RKO (cell line): Measurements from ENCODE around the gene GAL3ST2.
"Not testable (repeated sequence)": the region's sequence is repeated elsewhere in the genome, so short reads cannot be mapped to it uniquely, and the experiment has no call there.

ENCODE experiments used
- DNase-seq: peaks from one replicate; pipeline ENCODE4 v3.0.0-alpha.2; 2016; ENCODE audit warnings: low spot score

GAL3ST2 gene

DNA sequence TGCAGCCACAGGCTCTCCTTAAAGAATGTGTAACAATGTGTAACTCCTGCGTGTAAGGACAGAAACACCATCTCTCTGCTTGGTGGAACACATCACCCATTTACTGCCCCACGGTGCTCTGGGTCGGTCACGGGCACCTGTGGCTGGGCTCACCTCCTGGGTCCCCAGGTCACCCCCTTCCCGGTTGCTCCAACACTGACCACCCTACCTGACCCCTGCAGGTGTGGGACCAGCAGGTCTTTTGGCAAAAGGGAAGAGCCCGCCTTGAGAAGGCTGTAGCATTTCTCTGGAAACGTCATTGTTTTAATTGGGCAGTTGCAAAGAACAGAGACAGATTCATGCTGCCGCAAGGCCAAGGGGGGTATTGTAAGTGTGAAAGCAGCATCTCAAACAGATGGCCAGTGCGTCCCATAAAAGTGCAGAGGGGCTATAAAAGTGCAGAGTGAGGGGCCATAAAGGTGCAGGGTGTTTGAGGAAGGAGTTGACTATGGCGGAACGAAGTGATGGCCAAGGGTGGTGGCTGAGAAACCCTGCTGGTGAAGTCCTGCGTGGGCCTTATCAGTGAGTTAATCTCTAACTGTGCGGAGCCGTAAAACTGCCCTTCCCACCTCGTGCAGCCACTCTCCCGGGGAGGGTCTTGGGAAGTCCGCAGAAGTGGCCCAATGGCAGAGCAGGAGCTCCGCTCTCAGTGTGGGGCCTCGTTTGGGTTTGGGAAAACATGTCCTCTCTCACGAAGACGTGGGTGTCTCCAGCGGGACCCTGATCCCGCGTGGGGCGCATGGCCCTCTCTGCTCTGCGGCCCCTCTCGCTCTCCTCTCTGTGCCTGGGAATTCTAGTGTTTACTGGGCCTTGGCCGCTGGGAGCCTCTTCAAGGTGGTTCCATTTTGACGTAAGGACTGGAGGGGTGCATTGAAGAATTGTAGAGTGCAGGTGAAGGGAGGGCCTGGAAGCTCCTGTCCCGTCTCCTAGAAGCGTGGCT lies 18.7 kb downstream of the GAL3ST2 start:
- DNase-seq: no peak

DNA sequence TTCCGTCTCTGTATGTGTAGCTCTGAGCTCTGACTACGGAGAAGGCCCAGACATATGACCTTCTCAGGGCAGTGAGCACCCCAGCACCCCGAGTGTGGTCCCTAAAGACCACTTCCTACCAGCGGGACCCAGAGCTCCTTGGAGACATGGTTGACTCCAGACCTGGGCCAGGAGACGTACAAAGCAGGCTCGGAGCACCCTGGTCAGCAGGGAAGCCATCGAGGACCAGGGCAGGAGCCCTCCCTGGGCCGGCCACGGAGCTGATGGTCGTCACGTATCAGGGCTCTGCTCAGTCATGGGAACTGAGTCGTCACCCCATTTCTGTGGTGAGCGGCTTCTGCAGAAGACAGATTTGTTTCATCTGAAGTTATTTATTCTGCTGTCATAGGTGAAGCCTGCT lies 19.6 kb downstream of the GAL3ST2 start:
- no peak for DNase-seq

DNA sequence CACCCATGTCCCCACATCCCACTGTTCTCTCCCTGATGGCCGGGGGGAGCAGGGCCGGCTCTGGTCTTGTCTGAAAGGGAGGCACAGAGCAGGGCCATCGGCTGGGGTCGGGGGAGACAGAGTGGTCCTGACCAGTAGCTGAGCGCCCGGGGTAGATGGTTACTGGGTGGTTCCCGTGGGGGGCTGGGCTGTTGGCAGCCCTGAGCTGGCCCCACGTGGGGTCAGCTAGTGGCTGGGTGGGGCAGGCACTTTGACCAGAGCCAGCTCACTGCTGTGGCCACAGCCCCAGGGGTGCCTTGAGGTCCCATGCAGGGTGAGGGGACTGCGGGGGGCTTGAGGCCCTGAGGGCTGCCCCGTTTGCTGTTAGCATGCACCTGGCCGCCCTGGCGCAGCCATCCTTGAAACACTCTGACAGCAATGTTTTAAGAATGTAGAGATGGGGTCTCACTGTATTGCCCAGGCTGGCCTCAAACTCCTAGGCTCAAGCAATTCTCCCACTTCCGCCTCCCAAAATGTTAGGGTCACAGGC lies 20.1 kb downstream of the GAL3ST2 start:
- DNase-seq: no peak

GRCh38 chr2:241797441-241798080 lies 20.9 kb downstream of the GAL3ST2 start:
- DNase-seq: no peak

DNA sequence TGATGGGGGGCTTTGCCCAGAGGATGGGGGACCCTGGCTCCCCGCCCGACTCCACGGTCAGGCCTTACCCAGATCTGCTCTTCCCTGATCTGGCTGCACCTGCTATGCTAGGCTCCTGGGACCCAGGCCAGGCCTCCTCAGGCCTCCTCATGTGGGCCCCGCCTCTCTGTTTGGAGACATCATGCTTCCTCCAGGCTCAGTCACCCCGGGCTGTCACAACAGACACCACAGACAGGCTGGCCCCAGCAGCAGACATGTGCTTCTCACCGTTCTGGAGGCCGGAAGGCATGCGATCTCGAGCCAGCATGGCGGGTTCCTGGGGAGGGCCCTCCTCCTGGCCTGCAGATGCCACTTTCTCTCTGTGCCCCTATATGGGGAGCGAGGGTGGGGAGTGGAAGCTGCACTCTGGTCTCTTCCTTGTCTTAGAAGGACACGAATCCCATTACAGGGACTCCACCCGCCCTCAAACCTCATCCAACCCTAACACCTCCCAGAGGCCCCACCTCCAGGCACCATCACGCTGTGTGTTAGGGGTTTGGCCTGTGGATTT lies 21.5 kb downstream of the GAL3ST2 start:
- no peak for DNase-seq

- no peak for DNase-seq
These were observed 22.3 kb downstream of the GAL3ST2 start for GRCh38 chr2:241798631-241799521.

DNA sequence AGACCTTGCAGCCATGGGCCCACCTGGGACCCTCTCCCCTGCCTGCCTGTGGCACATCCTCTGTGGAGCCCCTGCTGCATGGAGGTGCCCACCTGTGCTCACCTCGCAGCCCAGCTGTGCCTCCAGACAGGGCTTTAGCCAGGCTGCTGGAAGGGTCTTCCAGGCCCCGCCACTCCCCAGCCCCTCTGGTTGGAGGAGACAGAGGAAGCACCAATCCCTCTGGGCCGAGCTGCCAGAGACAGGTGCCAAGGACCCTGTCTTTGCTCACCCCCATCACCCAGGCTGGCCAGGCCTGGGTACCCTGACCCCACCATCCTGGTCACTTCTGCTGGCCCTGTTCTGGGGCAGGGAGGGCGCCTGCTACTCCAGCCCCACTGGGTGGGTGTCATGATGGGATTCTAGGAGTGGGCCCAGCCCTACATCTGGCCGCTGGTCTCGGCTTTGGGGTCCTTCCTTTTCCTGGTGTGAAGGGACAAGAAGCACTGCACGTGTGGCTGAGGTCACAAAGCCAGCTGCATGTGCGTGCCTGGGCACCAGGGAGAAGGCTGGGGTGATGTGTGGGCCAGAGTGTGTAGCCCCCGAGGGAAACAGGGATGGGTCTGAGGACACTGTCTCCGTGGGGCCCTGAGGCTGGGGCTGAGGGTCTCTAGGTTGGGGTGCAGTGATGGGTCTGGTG lies 23.0 kb downstream of the GAL3ST2 start:
- no peak for DNase-seq

GRCh38 chr2:241800198-241800903 lies 23.7 kb downstream of the GAL3ST2 start:
- DNase-seq: not testable (repeated sequence)

DNA sequence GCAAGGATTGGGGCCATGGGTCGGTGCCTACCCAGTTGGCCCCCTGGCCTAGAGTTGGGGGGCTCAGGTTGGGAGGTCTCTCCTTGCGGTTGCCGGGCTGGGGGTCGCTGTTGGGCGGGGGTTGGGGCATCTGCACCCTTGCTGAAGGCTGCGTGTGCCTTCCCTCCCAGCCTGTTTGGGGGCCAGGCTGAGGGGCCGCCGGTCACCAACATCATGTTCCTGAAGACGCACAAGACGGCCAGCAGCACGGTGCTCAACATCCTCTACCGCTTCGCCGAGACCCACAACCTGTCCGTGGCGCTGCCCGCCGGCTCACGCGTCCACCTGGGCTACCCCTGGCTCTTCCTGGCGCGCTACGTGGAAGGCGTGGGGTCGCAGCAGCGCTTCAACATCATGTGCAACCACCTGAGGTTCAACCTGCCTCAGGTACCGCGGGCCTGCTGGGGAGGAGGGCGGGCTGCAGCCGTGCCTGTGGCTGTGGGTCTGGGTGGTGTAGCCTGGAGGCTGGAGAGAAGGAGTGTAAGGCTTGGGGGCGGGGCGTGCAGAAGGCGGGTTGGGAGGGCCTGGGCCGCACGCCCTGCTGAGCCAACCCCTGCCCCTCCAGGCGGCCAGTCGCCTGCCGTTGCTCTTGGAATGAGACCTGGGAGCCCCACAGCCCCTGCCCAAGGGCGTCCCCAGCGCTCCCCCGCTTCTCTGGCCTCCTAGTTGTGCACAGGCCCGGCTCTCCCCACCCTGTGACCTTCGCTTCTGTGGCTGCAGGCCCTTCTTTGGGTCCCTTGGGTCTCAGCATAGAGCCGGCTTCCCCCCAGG lies 25.2 kb downstream of the GAL3ST2 start:
- DNase-seq: no peak

DNA sequence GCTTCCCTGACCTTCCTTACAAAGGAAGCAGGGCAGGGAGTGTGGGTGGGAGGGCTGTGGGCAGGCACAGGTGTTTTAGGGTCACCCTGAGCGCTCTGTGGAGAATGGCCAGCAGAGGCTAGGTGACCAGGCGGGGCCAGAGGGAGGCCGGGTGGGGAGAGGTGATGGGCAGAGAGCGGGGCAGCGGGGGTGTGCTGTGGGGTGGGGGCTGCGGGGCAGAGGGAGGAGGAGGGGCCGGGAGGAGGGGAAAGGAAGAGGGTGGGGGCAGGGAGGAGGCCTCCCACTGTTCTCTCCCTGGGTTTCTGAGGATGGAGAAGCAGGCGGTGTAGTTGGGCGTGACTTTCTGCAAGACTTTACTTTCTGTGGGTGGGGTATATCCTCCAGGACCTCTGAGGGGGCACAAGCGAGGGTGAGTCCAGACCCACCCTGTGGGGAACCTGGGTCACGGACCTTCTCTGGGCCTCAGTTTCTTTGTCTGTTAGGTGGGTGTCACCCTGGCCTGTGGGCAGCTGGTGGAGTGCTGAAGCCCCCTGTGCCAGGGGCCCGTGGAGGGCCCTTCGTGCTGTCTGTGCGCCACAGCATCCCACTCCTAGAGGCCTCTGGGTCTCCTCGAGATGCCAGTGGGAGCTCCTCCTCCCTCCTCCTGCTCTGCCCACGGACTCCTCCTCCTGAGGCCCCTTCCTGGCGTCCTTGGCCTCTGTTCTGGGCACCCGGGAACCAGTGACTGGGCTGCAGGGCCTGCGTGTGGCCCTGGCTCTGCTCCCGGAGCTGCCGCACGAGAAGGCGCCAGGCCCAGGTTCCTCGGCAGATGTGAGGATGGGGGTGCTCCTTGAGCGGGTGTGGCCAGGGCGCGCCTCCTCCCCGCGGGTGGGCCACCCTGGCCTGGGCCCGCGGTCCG lies 26.0 kb downstream of the GAL3ST2 start:
- DNase-seq: no peak

DNA sequence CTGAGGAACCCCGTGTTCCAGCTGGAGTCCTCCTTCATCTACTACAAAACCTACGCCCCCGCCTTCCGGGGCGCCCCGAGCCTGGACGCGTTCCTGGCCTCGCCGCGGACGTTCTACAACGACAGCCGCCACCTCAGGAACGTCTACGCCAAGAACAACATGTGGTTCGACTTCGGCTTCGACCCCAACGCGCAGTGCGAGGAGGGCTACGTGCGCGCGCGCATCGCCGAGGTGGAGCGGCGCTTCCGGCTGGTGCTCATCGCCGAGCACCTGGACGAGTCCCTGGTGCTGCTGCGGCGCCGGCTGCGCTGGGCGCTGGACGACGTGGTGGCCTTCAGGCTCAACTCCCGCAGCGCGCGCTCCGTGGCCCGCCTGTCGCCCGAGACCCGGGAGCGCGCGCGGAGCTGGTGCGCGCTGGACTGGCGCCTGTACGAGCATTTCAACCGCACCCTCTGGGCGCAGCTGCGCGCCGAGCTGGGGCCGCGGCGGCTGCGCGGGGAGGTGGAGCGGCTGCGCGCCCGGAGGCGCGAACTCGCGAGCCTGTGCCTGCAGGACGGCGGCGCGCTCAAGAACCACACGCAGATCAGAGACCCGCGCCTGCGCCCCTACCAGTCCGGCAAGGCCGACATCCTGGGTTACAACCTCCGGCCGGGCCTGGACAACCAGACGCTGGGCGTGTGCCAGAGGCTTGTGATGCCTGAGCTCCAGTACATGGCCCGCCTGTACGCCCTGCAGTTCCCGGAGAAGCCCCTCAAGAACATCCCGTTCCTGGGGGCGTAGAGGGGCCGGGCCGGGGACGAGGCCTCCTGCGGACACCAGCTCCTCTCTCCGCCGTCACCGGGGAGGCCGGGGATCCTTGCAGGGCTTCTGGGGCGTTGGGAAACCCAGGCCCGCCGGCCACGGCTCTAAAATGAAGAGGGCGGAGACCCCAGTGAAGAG lies 27.0 kb downstream of the GAL3ST2 start:
- DNase-seq: no peak

- DNase-seq: no peak
These were observed 28.0 kb downstream of the GAL3ST2 start for GRCh38 chr2:241804326-241805229.

DNA sequence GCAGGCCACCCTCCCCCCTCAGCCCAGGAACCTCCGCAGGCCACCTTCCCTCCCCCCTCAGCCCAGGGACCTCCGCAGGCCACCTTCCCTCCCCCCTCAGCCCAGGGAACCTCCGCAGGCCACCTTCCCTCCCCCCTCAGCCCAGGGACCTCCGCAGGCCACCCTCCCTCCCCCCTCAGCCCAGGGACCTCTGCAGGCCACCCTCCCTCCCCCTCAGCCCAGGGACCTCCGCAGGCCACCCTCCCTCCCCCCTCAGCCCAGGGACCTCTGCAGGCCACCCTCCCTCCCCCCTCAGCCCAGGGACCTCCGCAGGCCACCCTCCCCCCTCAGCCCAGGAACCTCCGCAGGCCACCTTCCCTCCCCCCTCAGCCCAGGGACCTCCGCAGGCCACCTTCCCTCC lies 29.6 kb downstream of the GAL3ST2 start:
- not testable (repeated sequence) for DNase-seq

DNA sequence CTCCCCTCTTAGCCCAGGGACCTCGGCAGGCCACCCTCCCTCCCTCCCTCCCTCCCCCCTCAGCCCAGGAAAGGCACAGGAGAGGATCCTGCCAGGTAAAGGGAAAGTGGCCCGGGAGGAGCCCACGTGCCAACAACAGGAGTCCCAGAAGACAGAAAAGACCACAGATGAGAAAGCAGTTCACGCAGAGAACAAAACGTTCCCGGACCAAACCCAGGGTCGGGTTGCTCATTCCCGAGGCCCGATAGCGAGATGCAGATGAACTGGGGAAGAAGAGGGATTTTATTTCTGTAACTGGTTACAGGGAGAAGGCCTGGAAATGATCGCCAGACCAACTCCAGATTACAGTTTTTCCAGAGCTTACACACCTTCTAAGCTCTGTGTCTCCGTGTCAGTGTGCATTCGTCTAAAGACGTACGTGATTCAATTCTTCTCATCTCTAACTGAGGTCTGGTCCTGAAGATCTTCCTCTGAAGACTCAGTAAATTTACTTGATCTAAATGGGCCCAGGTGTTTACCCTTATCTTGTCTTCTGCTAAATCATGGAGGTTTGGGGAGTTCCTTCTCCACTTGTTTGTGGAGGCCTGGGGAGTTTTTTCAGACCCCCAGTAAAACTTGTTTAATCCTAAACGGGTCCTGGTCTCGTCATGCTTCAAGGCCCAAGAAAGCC lies 31.6 kb downstream of the GAL3ST2 start:
- no peak for DNase-seq

- no peak for DNase-seq
These were observed 32.2 kb downstream of the GAL3ST2 start, which contains the start of gene NEU4 for GRCh38 chr2:241808721-241809382. NEU4 (plus strand) TSS chr2:241809193; CDS start chr2:241814485, 5,292 bp downstream.
